Nephron progenitor cell (in vitro differentiated cells): ENCODE results near the gene SPSB4.

ENCODE experiments used
- DNase-seq: peaks from one replicate; pipeline ENCODE4 v3.0.0; 2021
- H3K27ac Mint-ChIP-seq: 2 replicates; pipeline ENCODE4 v1.8.0; 2021; ENCODE audit warnings: mild to moderate bottlenecking, moderate library complexity, mixed read lengths
- H3K27me3 Mint-ChIP-seq: 2 replicates; pipeline ENCODE4 v1.8.0; 2021; ENCODE audit warnings: mild to moderate bottlenecking, low read depth, mixed read lengths; ENCODE audit not compliant: poor library complexity
- H3K36me3 Mint-ChIP-seq: 2 replicates; pipeline ENCODE4 v1.8.0; 2021; ENCODE audit warnings: low read depth, mixed read lengths
- H3K4me1 Mint-ChIP-seq: 2 replicates; pipeline ENCODE4 v1.8.0; 2021; ENCODE audit warnings: mixed read lengths
- H3K4me3 Mint-ChIP-seq: 2 replicates; pipeline ENCODE4 v1.8.0; 2021; ENCODE audit warnings: mild to moderate bottlenecking, moderate library complexity, mixed read lengths
- H3K9me3 Mint-ChIP-seq: 2 replicates; pipeline ENCODE4 v1.8.0; 2021; ENCODE audit warnings: mild to moderate bottlenecking, moderate library complexity, mixed read lengths
- CTCF ChIP-seq: fragments of 200-600 bp; sonication (generic); IDR thresholded peaks from 2 replicates; pipeline ENCODE4 v1.5.0; 2021; ENCODE audit warnings: antibody characterized with exemption

Gene SPSB4

GRCh38 chr3:141086188-141086587 lies 35.0 kb downstream of the SPSB4 start:
- Mint-ChIP-seq H3K36me3 (no peaks in the 10 kb centered on the region), H3K27ac (no peak overlapping the region), H3K4me1 (peaks cover 100% of the 10 kb centered on the region), H3K27me3 (no peaks in the 10 kb centered on the region), H3K9me3 (no peaks in the 10 kb centered on the region), H3K4me3 (no peak overlapping the region)
- DNase-seq = no peak
- TF ChIP-seq CTCF = no peak

- no peaks in the 10 kb centered on the region for H3K36me3 Mint-ChIP-seq
- DNase-seq = no peak
- no peaks in the 10 kb centered on the region for H3K9me3 Mint-ChIP-seq
- no peaks in the 10 kb centered on the region for H3K27me3 Mint-ChIP-seq
- peak overlapping the region; percentile 45 for H3K4me3 Mint-ChIP-seq
- no peak for TF ChIP-seq CTCF
- H3K27ac Mint-ChIP-seq = peak overlapping the region; percentile 87
- peaks cover 99% of the 10 kb centered on the region for H3K4me1 Mint-ChIP-seq
Observed at GRCh38 chr3:141087076-141087777, 36.1 kb downstream of the SPSB4 start.

GRCh38 chr3:141087778-141088130 lies 36.6 kb downstream of the SPSB4 start:
- DNase-seq = no peak
- Mint-ChIP-seq H3K9me3 (no peaks in the 10 kb centered on the region), H3K36me3 (no peaks in the 10 kb centered on the region), H3K27ac (peak overlapping the region; percentile 83), H3K4me1 (peaks cover 95% of the 10 kb centered on the region), H3K27me3 (no peaks in the 10 kb centered on the region), H3K4me3 (no peak overlapping the region)
- TF ChIP-seq CTCF = no peak

- no peak for DNase-seq
- Mint-ChIP-seq H3K4me3 (peak overlapping the region; percentile 4), H3K4me1 (peaks cover 95% of the 10 kb centered on the region), H3K9me3 (no peaks in the 10 kb centered on the region), H3K36me3 (no peaks in the 10 kb centered on the region), H3K27me3 (peaks cover 4% of the 10 kb centered on the region), H3K27ac (peak overlapping the region; percentile 86)
- TF ChIP-seq CTCF = no peak
Observed at GRCh38 chr3:141089339-141090152, 38.4 kb downstream of the SPSB4 start.

- DNase-seq = no peak
- Mint-ChIP-seq H3K36me3 (no peaks in the 10 kb centered on the region), H3K4me3 (no peak overlapping the region), H3K4me1 (peaks cover 91% of the 10 kb centered on the region), H3K9me3 (no peaks in the 10 kb centered on the region), H3K27ac (no peak overlapping the region), H3K27me3 (peaks cover 4% of the 10 kb centered on the region)
- no peak for TF ChIP-seq CTCF
Observed at GRCh38 chr3:141091426-141091825, 40.3 kb downstream of the SPSB4 start.

- H3K4me1 Mint-ChIP-seq = peaks cover 86% of the 10 kb centered on the region
- H3K4me3 Mint-ChIP-seq = no peak overlapping the region
- no peaks in the 10 kb centered on the region for H3K9me3 Mint-ChIP-seq
- DNase-seq = no peak
- TF ChIP-seq CTCF = no peak
- H3K27ac Mint-ChIP-seq = peak overlapping the region; percentile 92
- peaks cover 4% of the 10 kb centered on the region for H3K27me3 Mint-ChIP-seq
- H3K36me3 Mint-ChIP-seq = peaks cover 10% of the 10 kb centered on the region
Observed at GRCh38 chr3:141092663-141093062, 41.5 kb downstream of the SPSB4 start.
